Keratinocyte (primary cell): ENCODE measurements around the gene NDUFS6. TPM values are rescaled to one million over a fixed set of nuclear protein-coding genes. Genes with fewer than 3 reads are reported as not detected.

Experiments used
- DNase-seq: peaks from one replicate; pipeline ENCODE4 v3.0.0-alpha.2; 2011; ENCODE audit warnings: low read depth, missing footprints, low spot score
- FAIRE-seq: peaks from 2 replicates; lab custom pipeline; 2011; peaks lifted over from hg19 to GRCh38; lab: Jason Lieb, UNC
- H2AFZ ChIP-seq: 2 replicates; pipeline ENCODE4 v1.6.0; 2012; ENCODE audit warnings: low read length, control low read depth, inconsistent platforms; ENCODE audit not compliant: control insufficient read depth
- H3K27ac ChIP-seq: 2 replicates; pipeline ENCODE4 v1.5.1; 2011; ENCODE audit warnings: low read length; ENCODE audit not compliant: control insufficient read depth, insufficient read depth
- H3K27me3 ChIP-seq: 3 replicates; pipeline ENCODE4 v1.6.0; 2011; ENCODE audit warnings: low read length; ENCODE audit not compliant: control insufficient read depth, insufficient read depth; ENCODE audit errors: extremely low read depth
- H3K36me3 ChIP-seq, 2 experiments: 2 replicates in 1 of 2; 3 replicates in 1 of 2; pipeline ENCODE4 v1.5.1; 2011; ENCODE audit warnings: low read length in 2 of 2, mild to moderate bottlenecking in 1 of 2; ENCODE audit not compliant: control insufficient read depth in 2 of 2, insufficient read depth in 2 of 2; ENCODE audit errors: extremely low read depth in 1 of 2
- H3K4me1 ChIP-seq: 3 replicates; pipeline ENCODE4 v1.5.1; 2011; ENCODE audit warnings: low read length; ENCODE audit not compliant: control insufficient read depth, insufficient read depth; ENCODE audit errors: extremely low read depth
- H3K4me2 ChIP-seq: 3 replicates; pipeline ENCODE4 v1.6.0; 2011; ENCODE audit warnings: low read depth, low read length; ENCODE audit not compliant: control insufficient read depth, insufficient read depth; ENCODE audit errors: extremely low read depth
- H3K4me3 ChIP-seq, 3 experiments: fragments of 200-600 bp in 1 of 3; sonication (generic) in 1 of 3; 2 replicates in 2 of 3; 3 replicates in 1 of 3; pipeline ENCODE4 v1.5.1; 2011 to 2016; ENCODE audit warnings: low read length in 3 of 3, mild to moderate bottlenecking in 3 of 3, control low read depth in 2 of 3, inconsistent platforms in 1 of 3, low read depth in 1 of 3, mixed read lengths in 1 of 3, mixed run types in 1 of 3, moderate library complexity in 1 of 3; ENCODE audit not compliant: control insufficient read depth in 2 of 3, insufficient read depth in 2 of 3; ENCODE audit errors: extremely low read depth in 1 of 3
- H3K79me2 ChIP-seq: 2 replicates; pipeline ENCODE4 v1.6.0; 2012; ENCODE audit warnings: low read length; ENCODE audit not compliant: control insufficient read depth, insufficient read depth
- H3K9ac ChIP-seq: 3 replicates; pipeline ENCODE4 v1.6.0; 2011; ENCODE audit warnings: low read length; ENCODE audit not compliant: control insufficient read depth, insufficient read depth; ENCODE audit errors: extremely low read depth
- H3K9me1 ChIP-seq: 3 replicates; pipeline ENCODE4 v1.6.0; 2011; ENCODE audit warnings: low read length; ENCODE audit not compliant: control insufficient read depth, insufficient read depth; ENCODE audit errors: extremely low read depth
- H3K9me3 ChIP-seq: 2 replicates; pipeline ENCODE4 v1.5.1; 2012; ENCODE audit warnings: low read depth, low read length; ENCODE audit not compliant: control insufficient read depth
- H4K20me1 ChIP-seq: 3 replicates; pipeline ENCODE4 v1.6.0; 2011; ENCODE audit warnings: low read length; ENCODE audit not compliant: control insufficient read depth, insufficient read depth; ENCODE audit errors: extremely low read depth
- EZH2 ChIP-seq: IDR thresholded peaks from one replicate; pipeline ENCODE4 v1.6.1; 2012; ENCODE audit warnings: inconsistent platforms, mild to moderate bottlenecking, low read length, moderate library complexity
- dilution Hi-C: fragments of 300-500 bp; cut with MboI; formaldehyde crosslinking; loops from one replicate; pipeline ENCODE4 v1.7.0; 2020; ENCODE audit warnings: low sequenced_read_pairs; ENCODE audit not compliant: extremely low pct_ligation_motif_present
- polyA plus RNA-seq, 5 experiments: library from polyadenylated mRNA; depleted of rRNA in 3 of 5; stranded (reverse) in 3 of 5; stranded (forward) in 1 of 5; unstranded in 1 of 5; fragments of >200 nt; gene quantifications; 1 replicate in 1 of 5; 2 replicates in 3 of 5; 3 replicates in 1 of 5; pipeline versions ENCODE4 v1.2.1 to v1.2.3, GENCODE V29; 2011 to 2012; ENCODE audit warnings: missing spikeins in 2 of 5, low read depth in 1 of 5, low replicate concordance in 1 of 5
- TF ChIP-seq, protein P1 (sequence below), 3 experiments: IDR thresholded peaks in 1 of 3; conservative IDR thresholded peaks in 1 of 3; optimal IDR thresholded peaks in 1 of 3; 2 replicates in 2 of 3; 3 replicates in 1 of 3; pipeline versions ENCODE3 to v1.5.1; 2011; ENCODE audit warnings: low read length in 3 of 3, mild to moderate bottlenecking in 3 of 3, moderate library complexity in 2 of 3, control low read depth in 1 of 3, inconsistent platforms in 1 of 3; ENCODE audit not compliant: insufficient read depth in 2 of 3; ENCODE audit errors: extremely low read depth in 1 of 3

NDUFS6 gene
- polyA plus RNA-seq, 1 donor (not counting 4 experiments of a cell fraction or from before 2014, with no cell fraction given) = 66.3 TPM

DNA sequence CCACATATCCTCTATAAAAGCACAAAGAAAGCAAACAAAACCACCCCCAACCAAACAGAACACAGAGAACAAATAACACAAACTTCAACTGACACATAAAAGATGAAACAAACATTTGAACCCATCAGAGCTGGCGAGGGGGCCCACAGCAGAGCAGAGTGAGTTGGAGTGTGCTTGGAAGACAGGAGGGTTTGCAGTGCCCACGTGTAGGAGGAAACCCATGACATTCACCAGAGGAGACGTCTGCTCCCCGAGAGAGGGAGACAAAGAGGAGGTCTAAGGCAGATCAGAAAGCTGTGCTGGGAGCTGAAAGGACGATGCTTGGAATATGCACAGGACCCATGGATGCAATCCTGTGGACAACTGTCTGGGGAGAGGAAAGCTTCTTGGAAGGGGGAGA lies 28.6 kb upstream of the NDUFS6 start:
- peaks cover 7% of the 10 kb centered on the region for H3K27me3 ChIP-seq
- H3K27ac ChIP-seq = no peak overlapping the region
- TF ChIP-seq, protein P1, sequence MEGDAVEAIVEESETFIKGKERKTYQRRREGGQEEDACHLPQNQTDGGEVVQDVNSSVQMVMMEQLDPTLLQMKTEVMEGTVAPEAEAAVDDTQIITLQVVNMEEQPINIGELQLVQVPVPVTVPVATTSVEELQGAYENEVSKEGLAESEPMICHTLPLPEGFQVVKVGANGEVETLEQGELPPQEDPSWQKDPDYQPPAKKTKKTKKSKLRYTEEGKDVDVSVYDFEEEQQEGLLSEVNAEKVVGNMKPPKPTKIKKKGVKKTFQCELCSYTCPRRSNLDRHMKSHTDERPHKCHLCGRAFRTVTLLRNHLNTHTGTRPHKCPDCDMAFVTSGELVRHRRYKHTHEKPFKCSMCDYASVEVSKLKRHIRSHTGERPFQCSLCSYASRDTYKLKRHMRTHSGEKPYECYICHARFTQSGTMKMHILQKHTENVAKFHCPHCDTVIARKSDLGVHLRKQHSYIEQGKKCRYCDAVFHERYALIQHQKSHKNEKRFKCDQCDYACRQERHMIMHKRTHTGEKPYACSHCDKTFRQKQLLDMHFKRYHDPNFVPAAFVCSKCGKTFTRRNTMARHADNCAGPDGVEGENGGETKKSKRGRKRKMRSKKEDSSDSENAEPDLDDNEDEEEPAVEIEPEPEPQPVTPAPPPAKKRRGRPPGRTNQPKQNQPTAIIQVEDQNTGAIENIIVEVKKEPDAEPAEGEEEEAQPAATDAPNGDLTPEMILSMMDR (optimal IDR thresholded peaks at IDR 0.05 in 1 of 3, IDR thresholded peaks at IDR 0.05 in 1 of 3, conservative IDR thresholded peaks at IDR 0.05 in 1 of 3; ENCODE audit: extremely low read depth in 1 of 3, insufficient read depth in 2 of 3, low read length in 3 of 3) = no peak
- no peak for TF ChIP-seq EZH2
- no peaks in the 10 kb centered on the region for H3K9me3 ChIP-seq
- DNase-seq (no peak), FAIRE-seq (no peak)
- H3K9ac ChIP-seq = no peak overlapping the region
- H3K4me1 ChIP-seq = no peaks in the 10 kb centered on the region
- no peak overlapping the region for H3K4me3 ChIP-seq
- H3K79me2 ChIP-seq = no peaks in the 10 kb centered on the region
- no peak overlapping the region for H3K4me2 ChIP-seq
- dilution Hi-C loops = no loop called here
- H2AFZ ChIP-seq = no peak overlapping the region
- no peaks in the 10 kb centered on the region for H3K9me1 ChIP-seq
- H4K20me1 ChIP-seq = no peaks in the 10 kb centered on the region
- no peaks in the 10 kb centered on the region for H3K36me3 ChIP-seq

DNA sequence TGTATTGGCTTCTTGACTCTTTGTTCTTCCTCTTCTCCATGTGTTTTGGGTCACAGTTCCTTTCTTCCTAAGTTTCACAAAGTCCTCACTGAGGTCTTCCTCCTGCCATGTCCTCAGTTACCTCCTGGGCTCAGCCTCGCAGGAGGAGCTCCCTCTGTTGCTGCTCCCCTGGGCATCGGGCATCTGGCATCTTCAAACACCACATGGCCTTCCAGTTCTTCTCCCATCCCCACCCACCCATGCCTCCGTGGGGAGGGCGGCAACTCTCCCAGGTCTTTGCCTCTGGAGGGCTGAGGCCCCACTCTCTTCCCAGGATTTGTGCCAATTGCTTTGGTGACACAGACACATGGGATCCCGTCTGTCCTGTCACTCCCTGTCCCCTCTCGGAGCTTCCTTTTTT lies 24.4 kb upstream of the NDUFS6 start:
- peaks cover 7% of the 10 kb centered on the region for H3K27me3 ChIP-seq
- no peak overlapping the region for H3K27ac ChIP-seq
- no peak overlapping the region for H3K9ac ChIP-seq

More for the DNA sequence above, 24.4 kb upstream of the NDUFS6 start:
- H3K4me3 ChIP-seq = no peak overlapping the region
- H3K4me1 ChIP-seq = no peaks in the 10 kb centered on the region
- H2AFZ ChIP-seq = no peak overlapping the region
- TF ChIP-seq, protein P1 (optimal IDR thresholded peaks at IDR 0.05 in 1 of 3, IDR thresholded peaks at IDR 0.05 in 1 of 3, conservative IDR thresholded peaks at IDR 0.05 in 1 of 3; ENCODE audit: extremely low read depth in 1 of 3, insufficient read depth in 2 of 3, low read length in 3 of 3) = no peak
- TF ChIP-seq EZH2 = no peak
- H3K4me2 ChIP-seq = no peak overlapping the region
- DNase-seq (no peak), FAIRE-seq (no peak)
- dilution Hi-C loops = no loop called here
- H3K9me3 ChIP-seq = no peaks in the 10 kb centered on the region
- no peaks in the 10 kb centered on the region for H3K36me3 ChIP-seq
- no peaks in the 10 kb centered on the region for H3K9me1 ChIP-seq
- no peaks in the 10 kb centered on the region for H3K79me2 ChIP-seq
- no peaks in the 10 kb centered on the region for H4K20me1 ChIP-seq
